PC-9 (cell line): ENCODE results near the gene TFIP11.

Experiments used
- CTCF ChIP-seq: fragments of 200-600 bp; sonication (generic); conservative IDR thresholded peaks from 2 replicates; pipeline ENCODE4 v1.6.1; 2017; ENCODE audit warnings: mixed run types, antibody characterized with exemption, mild to moderate bottlenecking, moderate library complexity
- EZH2 ChIP-seq: fragments of 200-600 bp; sonication (generic); IDR thresholded peaks from 2 replicates; pipeline ENCODE4 v1.8.0; 2017; ENCODE audit warnings: antibody characterized with exemption, low read depth

GRCh38 chr22:26545385-26545784, 33.1 kb upstream of the TFIP11 start:
- TF ChIP-seq CTCF = no peak
- TF ChIP-seq EZH2 = no peak
